HepG2 (cell line): Measurements from ENCODE around the gene PRDM11. TPM values are rescaled to one million over a fixed set of nuclear protein-coding genes. Genes with fewer than 3 reads are reported as not detected.

ENCODE experiments used
- ATAC-seq: fragments of 200-7000 bp; cut with Tn5 transposase; 3 replicates; pipeline ENCODE4 v1.9.1; 2020; ENCODE audit warnings: mild to moderate bottlenecking, moderate library complexity
- BruUV-seq: library from RNA; stranded (reverse); fragments of 400-500 nt; replicated peaks from 2 replicates; lab custom pipeline; 2021; lab: Mats Ljungman, UMichigan
- CTCF ChIA-PET: fragments of 300-600 bp; formaldehyde crosslinking; extraction: SDS; loops from one replicate; lab custom pipeline; 2021; ENCODE audit warnings: low total read pairs, inconsistent platforms, low intra/inter-chr PET ratio; lab: Yijun Ruan, JAX
- POLR2A ChIA-PET: fragments of 350-600 bp; sonication (Branson Sonifier 250); formaldehyde crosslinking; loops from one replicate; lab custom pipeline; 2020; ENCODE audit warnings: antibody characterized with exemption, inconsistent platforms; lab: Yijun Ruan, JAX
- DNase-seq: peaks from one replicate; pipeline ENCODE4 v3.0.0-alpha.2; 2015; ENCODE audit warnings: low spot score
- FAIRE-seq: peaks from 3 replicates; lab custom pipeline; 2011; peaks lifted over from hg19 to GRCh38; lab: Jason Lieb, UNC
- H2AFZ ChIP-seq: one replicate; pipeline ENCODE4 v1.6.1; 2011; ENCODE audit warnings: low read length, inconsistent platforms
- H3K27ac ChIP-seq: fragments of 300-600 bp; 3 replicates; pipeline ENCODE4 v1.8.0; 2011; ENCODE audit warnings: mixed run types, mild to moderate bottlenecking, mixed read lengths, low read length, inconsistent platforms; ENCODE audit not compliant: insufficient read depth; ENCODE audit errors: extremely low read length
- H3K27me3 ChIP-seq, 2 experiments: fragments of 200-600 bp in 1 of 2; 2 replicates in 1 of 2; 3 replicates in 1 of 2; pipeline versions ENCODE4 v1.6.0 to v1.8.0; 2011; ENCODE audit warnings: low read length in 2 of 2, mild to moderate bottlenecking in 2 of 2, moderate library complexity in 2 of 2, inconsistent platforms in 1 of 2; ENCODE audit not compliant: insufficient read depth in 2 of 2, control insufficient read depth in 1 of 2
- H3K36me3 ChIP-seq, 2 experiments: fragments of 200-600 bp in 1 of 2; replicated peaks in 1 of 2; 2 replicates in 1 of 2; 3 replicates in 1 of 2; pipeline versions ENCODE4 v1.5.1 to v1.8.0; 2011; ENCODE audit warnings: low read length in 2 of 2, inconsistent platforms in 1 of 2; ENCODE audit not compliant: insufficient read depth in 2 of 2, control insufficient read depth in 1 of 2
- H3K4me1 ChIP-seq: 2 replicates; pipeline ENCODE4 v1.5.1; 2012; ENCODE audit warnings: low read length, inconsistent platforms; ENCODE audit not compliant: insufficient read depth
- H3K4me2 ChIP-seq: 2 replicates; pipeline ENCODE4 v1.6.0; 2011; ENCODE audit warnings: low read depth, low read length, inconsistent platforms
- H3K4me3 ChIP-seq, 3 experiments: fragments of 200-600 bp in 1 of 3; sonication (generic), shearing (Covaris generic) in 1 of 3; replicated peaks in 1 of 3; 2 replicates each; pipeline ENCODE4 v1.5.1; 2011 to 2016; ENCODE audit warnings: low read length in 3 of 3, inconsistent platforms in 2 of 3, low read depth in 2 of 3, mild to moderate bottlenecking in 2 of 3, control low read depth in 1 of 3, mixed read lengths in 1 of 3; ENCODE audit not compliant: insufficient read depth in 1 of 3
- H3K79me2 ChIP-seq: one replicate; pipeline ENCODE4 v1.6.1; 2011; ENCODE audit warnings: low read length, inconsistent platforms; ENCODE audit not compliant: insufficient read depth
- H3K9ac ChIP-seq: 2 replicates; pipeline ENCODE4 v1.6.0; 2011; ENCODE audit warnings: mild to moderate bottlenecking, low read depth, low read length, inconsistent platforms; ENCODE audit not compliant: insufficient read depth
- H3K9me3 ChIP-seq: 2 replicates; pipeline ENCODE4 v1.5.1; 2012; ENCODE audit warnings: mild to moderate bottlenecking, low read length
- H4K20me1 ChIP-seq: 2 replicates; pipeline ENCODE4 v1.6.0; 2011; ENCODE audit warnings: inconsistent platforms, mild to moderate bottlenecking, low read length, moderate library complexity; ENCODE audit not compliant: insufficient read depth
- ASH2L ChIP-seq: fragments of 300-600, 200-600 bp; sonication (generic); IDR thresholded peaks from 2 replicates; pipeline ENCODE4 v1.7.0; 2017; ENCODE audit warnings: low read depth, mild to moderate bottlenecking, moderate library complexity, mixed read lengths, low read length; ENCODE audit not compliant: insufficient read length
- HNRNPK ChIP-seq: fragments of 200-400 bp; formaldehyde crosslinking; IDR thresholded peaks from 2 replicates; pipeline ENCODE4 v1.6.1; 2018; ENCODE audit warnings: low read length, low read depth, moderate library complexity, mild to moderate bottlenecking; ENCODE audit not compliant: poor library complexity, severe bottlenecking
- HNRNPL ChIP-seq: fragments of 200-400 bp; formaldehyde crosslinking; IDR thresholded peaks from 2 replicates; pipeline ENCODE4 v1.6.1; 2017; ENCODE audit warnings: mild to moderate bottlenecking, low read depth, low read length
- RAD21 ChIP-seq: fragments of 450-650 bp; formaldehyde crosslinking; IDR thresholded peaks from 2 replicates; pipeline ENCODE4 v1.5.0; 2020; ENCODE audit warnings: mild to moderate bottlenecking
- WGBS: methylation state at CpG from one replicate; pipeline ENCODE4 v1.1.6; 2017; ENCODE audit warnings: low lambda C conversion rate; 5-methylcytosine and 5-hydroxymethylcytosine counted together
- in situ Hi-C: cut with HindIII; loops from 2 replicates; pipeline ENCODE4 v1.10.0; 2017; ENCODE audit warnings: low pct_unique_long_range_greater_than_20kb; ENCODE audit not compliant: extremely low pct_ligation_motif_present
- intact Hi-C: fragments of 100-400 bp; cut with micrococcal nuclease; formaldehyde crosslinking; loops from one replicate; pipeline ENCODE4 v1.10.0; 2022; ENCODE audit not compliant: unreplicated experiment
- polyA plus RNA-seq, 8 experiments: library from polyadenylated mRNA; depleted of rRNA in 3 of 8; stranded (reverse) in 7 of 8; unstranded in 1 of 8; fragments of >200 nt; fragmentation: Illumina TruSeq in 4 of 8; extraction: Trizol in 4 of 8; gene quantifications; 2 replicates each; pipeline versions ENCODE4 v1.2.1 to v1.2.3, GENCODE V29; 2011 to 2016; ENCODE audit warnings: low read depth in 4 of 8, missing spikeins in 1 of 8, mixed read lengths in 1 of 8; ENCODE audit not compliant: insufficient read depth in 1 of 8
- total RNA-seq, 5 experiments: library from RNA; depleted of rRNA; stranded (reverse); fragments of >200 nt; fragmentation: Illumina TruSeq; extraction: Trizol; gene quantifications; 2 replicates each; pipeline ENCODE4 v1.2.3, GENCODE V29; 2016; ENCODE audit warnings: low read depth in 1 of 5
- TF ChIP-seq, protein P1 (sequence below), 2 experiments: sonication (generic) in 1 of 2; formaldehyde crosslinking in 1 of 2; IDR thresholded peaks; 2 replicates each; pipeline versions ENCODE4 v1.4.0 to v1.6.1; 2018 to 2020; ENCODE audit warnings: missing genetic modification reagents in 2 of 2, borderline replicate concordance in 1 of 2, low read depth in 1 of 2, mild to moderate bottlenecking in 1 of 2, missing biosample characterization in 1 of 2
- TF ChIP-seq, protein P2 (sequence below): sonication (generic); formaldehyde crosslinking; IDR thresholded peaks from 2 replicates; pipeline ENCODE4 v1.4.0; 2020; ENCODE audit warnings: missing genetic modification reagents, low read depth, mild to moderate bottlenecking, borderline replicate concordance
- TF ChIP-seq, protein P3 (sequence below): sonication (generic); formaldehyde crosslinking; IDR thresholded peaks from 2 replicates; pipeline ENCODE4 v1.4.0; 2020; ENCODE audit warnings: missing genetic modification reagents
- TF ChIP-seq, protein P4 (sequence below): IDR thresholded peaks from 2 replicates; pipeline ENCODE4 v1.6.1; 2018; ENCODE audit warnings: missing genetic modification reagents
- TF ChIP-seq, protein P5 (sequence below): sonication (generic); formaldehyde crosslinking; IDR thresholded peaks from 2 replicates; pipeline ENCODE4 v1.5.0; 2020; ENCODE audit warnings: mild to moderate bottlenecking, missing genetic modification reagents, moderate library complexity
- TF ChIP-seq, protein P6 (sequence below): sonication (generic); formaldehyde crosslinking; IDR thresholded peaks from 2 replicates; pipeline ENCODE4 v1.5.0; 2020; ENCODE audit warnings: mild to moderate bottlenecking, missing genetic modification reagents

Gene PRDM11
- total and polyA plus RNA-seq, 2 of the 13 experiments (the other 11 are each of a cell fraction or from before 2014, with no cell fraction given), result 3.4 to 4.7 TPM

DNA sequence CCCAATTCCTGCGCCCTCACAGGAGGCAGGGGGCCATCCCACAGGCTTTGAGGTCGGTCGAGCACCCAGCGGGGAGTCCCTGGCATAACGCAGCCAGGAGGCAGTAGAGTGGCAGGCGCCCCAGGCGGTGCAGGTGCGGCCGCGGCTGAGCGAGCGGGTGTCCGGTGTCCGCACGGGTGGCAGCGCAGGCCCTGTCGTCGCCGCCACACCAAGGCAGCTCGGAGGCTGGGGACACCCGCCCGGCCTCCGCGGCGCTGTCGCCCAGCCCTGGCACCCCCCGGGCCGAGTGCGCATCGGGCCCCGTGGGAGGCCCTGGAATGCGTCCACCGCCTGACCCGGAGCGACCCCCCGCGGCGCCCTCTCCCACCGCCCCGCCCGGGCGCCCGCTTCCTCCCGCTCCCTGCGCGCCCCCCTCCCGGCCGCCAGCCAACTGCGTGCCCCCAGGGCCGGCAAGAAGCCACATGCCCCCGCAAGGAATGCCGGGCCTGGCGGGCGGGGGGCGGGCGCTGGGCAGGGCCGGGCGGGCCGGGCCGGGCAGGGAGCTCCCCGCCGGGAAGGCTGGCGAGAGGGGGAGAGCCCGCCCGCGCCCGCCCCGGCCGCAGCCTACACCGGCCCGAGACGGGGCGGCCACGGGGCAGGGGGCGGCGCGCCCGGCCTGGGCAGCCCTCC lies 33.9 kb downstream of the PRDM11 start:
- no TSS peak for BruUV-seq
- intact Hi-C loops (loop anchor here (2.0 kb wide), 1 partner anchor 34 kb away; the partner anchor contains the start of gene PRDM11), in situ Hi-C loops (no loop called here)
- no peaks in the 10 kb centered on the region for H3K79me2 ChIP-seq
- peak overlapping the region; percentile 72 for H3K9ac ChIP-seq
- H4K20me1 ChIP-seq, result no peaks in the 10 kb centered on the region
- no peak for FAIRE-seq
- peak overlapping the region; percentile 38 to 71 (median 58); a peak in 5 of 6 replicates for H3K4me3 ChIP-seq
- no peak overlapping the region for H2AFZ ChIP-seq
- ChIA-PET POLR2A (interaction anchor here (1.3 to 2.1 kb wide), 2 partner anchors 9 to 33 kb away, joined by 3 to 9 read pairs; partner anchors contain the start of gene PRDM11), CTCF (no interaction called here)
- 68% methylated on average over 19 of the region's 78 CpGs for WGBS
- DNase-seq, result no peak
- H3K27me3 ChIP-seq, result no peaks in the 10 kb centered on the region; a peak in 1 of 5 replicates
- peak overlapping the region; percentile 70 for H3K4me2 ChIP-seq
- H3K9me3 ChIP-seq, result no peaks in the 10 kb centered on the region
- ATAC-seq, result peak; percentile 73
- peak overlapping the region; percentile 74 for H3K27ac ChIP-seq
- H3K4me1 ChIP-seq, result peaks cover 16% of the 10 kb centered on the region
- peaks cover 4 to 9% of the 10 kb centered on the region in 2 experiments; a peak in 4 of 5 replicates for H3K36me3 ChIP-seq
- peak; percentile 25 for TF ChIP-seq ASH2L
- TF ChIP-seq, protein P1, sequence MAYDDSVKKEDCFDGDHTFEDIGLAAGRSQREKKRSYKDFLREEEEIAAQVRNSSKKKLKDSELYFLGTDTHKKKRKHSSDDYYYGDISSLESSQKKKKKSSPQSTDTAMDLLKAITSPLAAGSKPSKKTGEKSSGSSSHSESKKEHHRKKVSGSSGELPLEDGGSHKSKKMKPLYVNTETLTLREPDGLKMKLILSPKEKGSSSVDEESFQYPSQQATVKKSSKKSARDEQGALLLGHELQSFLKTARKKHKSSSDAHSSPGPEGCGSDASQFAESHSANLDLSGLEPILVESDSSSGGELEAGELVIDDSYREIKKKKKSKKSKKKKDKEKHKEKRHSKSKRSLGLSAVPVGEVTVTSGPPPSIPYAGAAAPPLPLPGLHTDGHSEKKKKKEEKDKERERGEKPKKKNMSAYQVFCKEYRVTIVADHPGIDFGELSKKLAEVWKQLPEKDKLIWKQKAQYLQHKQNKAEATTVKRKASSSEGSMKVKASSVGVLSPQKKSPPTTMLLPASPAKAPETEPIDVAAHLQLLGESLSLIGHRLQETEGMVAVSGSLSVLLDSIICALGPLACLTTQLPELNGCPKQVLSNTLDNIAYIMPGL (CRISPR knock-in tag; IDR thresholded peaks at IDR 0.05; ENCODE audit: borderline replicate concordance in 1 of 2, low read depth in 1 of 2), result peak in 1 of 2 experiments; percentile 42; a peak in 1 of 4 replicates
- TF ChIP-seq, protein P2, sequence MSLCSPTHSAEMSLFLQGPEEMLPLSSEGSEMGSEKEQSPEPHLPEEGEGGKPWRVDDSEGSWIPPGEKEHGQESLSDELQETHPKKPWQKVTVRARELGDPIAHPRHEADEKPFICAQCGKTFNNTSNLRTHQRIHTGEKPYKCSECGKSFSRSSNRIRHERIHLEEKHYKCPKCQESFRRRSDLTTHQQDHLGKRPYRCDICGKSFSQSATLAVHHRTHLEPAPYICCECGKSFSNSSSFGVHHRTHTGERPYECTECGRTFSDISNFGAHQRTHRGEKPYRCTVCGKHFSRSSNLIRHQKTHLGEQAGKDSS (CRISPR knock-in tag), result peak; percentile 99
- TF ChIP-seq, protein P3, sequence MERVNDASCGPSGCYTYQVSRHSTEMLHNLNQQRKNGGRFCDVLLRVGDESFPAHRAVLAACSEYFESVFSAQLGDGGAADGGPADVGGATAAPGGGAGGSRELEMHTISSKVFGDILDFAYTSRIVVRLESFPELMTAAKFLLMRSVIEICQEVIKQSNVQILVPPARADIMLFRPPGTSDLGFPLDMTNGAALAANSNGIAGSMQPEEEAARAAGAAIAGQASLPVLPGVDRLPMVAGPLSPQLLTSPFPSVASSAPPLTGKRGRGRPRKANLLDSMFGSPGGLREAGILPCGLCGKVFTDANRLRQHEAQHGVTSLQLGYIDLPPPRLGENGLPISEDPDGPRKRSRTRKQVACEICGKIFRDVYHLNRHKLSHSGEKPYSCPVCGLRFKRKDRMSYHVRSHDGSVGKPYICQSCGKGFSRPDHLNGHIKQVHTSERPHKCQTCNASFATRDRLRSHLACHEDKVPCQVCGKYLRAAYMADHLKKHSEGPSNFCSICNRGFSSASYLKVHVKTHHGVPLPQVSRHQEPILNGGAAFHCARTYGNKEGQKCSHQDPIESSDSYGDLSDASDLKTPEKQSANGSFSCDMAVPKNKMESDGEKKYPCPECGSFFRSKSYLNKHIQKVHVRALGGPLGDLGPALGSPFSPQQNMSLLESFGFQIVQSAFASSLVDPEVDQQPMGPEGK (CRISPR knock-in tag), result peak; percentile 4
- peak; percentile 61; the same call in 1 of the 2 replicates for TF ChIP-seq HNRNPL
- TF ChIP-seq, protein P4, sequence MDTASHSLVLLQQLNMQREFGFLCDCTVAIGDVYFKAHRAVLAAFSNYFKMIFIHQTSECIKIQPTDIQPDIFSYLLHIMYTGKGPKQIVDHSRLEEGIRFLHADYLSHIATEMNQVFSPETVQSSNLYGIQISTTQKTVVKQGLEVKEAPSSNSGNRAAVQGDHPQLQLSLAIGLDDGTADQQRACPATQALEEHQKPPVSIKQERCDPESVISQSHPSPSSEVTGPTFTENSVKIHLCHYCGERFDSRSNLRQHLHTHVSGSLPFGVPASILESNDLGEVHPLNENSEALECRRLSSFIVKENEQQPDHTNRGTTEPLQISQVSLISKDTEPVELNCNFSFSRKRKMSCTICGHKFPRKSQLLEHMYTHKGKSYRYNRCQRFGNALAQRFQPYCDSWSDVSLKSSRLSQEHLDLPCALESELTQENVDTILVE, result 0 out of 2 replicates have a peak, but pooled peaks have one; percentile 6
- TF ChIP-seq, protein P5, sequence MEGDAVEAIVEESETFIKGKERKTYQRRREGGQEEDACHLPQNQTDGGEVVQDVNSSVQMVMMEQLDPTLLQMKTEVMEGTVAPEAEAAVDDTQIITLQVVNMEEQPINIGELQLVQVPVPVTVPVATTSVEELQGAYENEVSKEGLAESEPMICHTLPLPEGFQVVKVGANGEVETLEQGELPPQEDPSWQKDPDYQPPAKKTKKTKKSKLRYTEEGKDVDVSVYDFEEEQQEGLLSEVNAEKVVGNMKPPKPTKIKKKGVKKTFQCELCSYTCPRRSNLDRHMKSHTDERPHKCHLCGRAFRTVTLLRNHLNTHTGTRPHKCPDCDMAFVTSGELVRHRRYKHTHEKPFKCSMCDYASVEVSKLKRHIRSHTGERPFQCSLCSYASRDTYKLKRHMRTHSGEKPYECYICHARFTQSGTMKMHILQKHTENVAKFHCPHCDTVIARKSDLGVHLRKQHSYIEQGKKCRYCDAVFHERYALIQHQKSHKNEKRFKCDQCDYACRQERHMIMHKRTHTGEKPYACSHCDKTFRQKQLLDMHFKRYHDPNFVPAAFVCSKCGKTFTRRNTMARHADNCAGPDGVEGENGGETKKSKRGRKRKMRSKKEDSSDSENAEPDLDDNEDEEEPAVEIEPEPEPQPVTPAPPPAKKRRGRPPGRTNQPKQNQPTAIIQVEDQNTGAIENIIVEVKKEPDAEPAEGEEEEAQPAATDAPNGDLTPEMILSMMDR, result peak; percentile 47
- peak; percentile 16; the same call in 1 of the 2 replicates for TF ChIP-seq RAD21 (CRISPR knock-in tag)
- TF ChIP-seq, protein P6, sequence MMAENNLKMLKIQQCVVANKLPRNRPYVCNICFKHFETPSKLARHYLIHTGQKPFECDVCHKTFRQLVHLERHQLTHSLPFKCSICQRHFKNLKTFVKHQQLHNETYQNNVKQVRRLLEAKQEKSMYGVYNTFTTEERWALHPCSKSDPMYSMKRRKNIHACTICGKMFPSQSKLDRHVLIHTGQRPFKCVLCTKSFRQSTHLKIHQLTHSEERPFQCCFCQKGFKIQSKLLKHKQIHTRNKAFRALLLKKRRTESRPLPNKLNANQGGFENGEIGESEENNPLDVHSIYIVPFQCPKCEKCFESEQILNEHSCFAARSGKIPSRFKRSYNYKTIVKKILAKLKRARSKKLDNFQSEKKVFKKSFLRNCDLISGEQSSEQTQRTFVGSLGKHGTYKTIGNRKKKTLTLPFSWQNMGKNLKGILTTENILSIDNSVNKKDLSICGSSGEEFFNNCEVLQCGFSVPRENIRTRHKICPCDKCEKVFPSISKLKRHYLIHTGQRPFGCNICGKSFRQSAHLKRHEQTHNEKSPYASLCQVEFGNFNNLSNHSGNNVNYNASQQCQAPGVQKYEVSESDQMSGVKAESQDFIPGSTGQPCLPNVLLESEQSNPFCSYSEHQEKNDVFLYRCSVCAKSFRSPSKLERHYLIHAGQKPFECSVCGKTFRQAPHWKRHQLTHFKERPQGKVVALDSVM (CRISPR knock-in tag), result 0 out of 2 replicates have a peak, but pooled peaks have one; percentile 11
- no peak for TF ChIP-seq HNRNPK
